HG03280 (cell line): ENCODE measurements around the gene ELOVL2.

Experiments used
- ATAC-seq: cut with Tn5 transposase; IDR thresholded peaks from one replicate; pipeline ENCODE4 v1.9.1; 2021; ENCODE audit warnings: mild to moderate bottlenecking, moderate library complexity; ENCODE audit not compliant: unreplicated experiment

ELOVL2 gene

GRCh38 chr6:11062083-11062482, 18.0 kb upstream of the ELOVL2 start:
- ATAC-seq, result no peak

GRCh38 chr6:11058406-11058805, 14.3 kb upstream of the ELOVL2 start:
- no peak for ATAC-seq

GRCh38 chr6:11056871-11057270, 12.8 kb upstream of the ELOVL2 start:
- ATAC-seq, result no peak

- ATAC-seq, result no peak
Measured at GRCh38 chr6:11055127-11055627, 11.1 kb upstream of the ELOVL2 start.

- ATAC-seq, result no peak
Measured at GRCh38 chr6:11054722-11055121, 10.6 kb upstream of the ELOVL2 start.

- ATAC-seq, result no peak
Measured at GRCh38 chr6:11053307-11053706, 9.2 kb upstream of the ELOVL2 start.

GRCh38 chr6:11050731-11051130, 6.6 kb upstream of the ELOVL2 start:
- ATAC-seq, result no peak

- ATAC-seq, result no peak
Measured at GRCh38 chr6:11044712-11045167, 635 bp upstream of the ELOVL2 start.

- peak; percentile 23 for ATAC-seq
Measured at GRCh38 chr6:11043378-11043960, 636 bp downstream of the ELOVL2 start.

GRCh38 chr6:11042750-11043377, 1.2 kb downstream of the ELOVL2 start:
- no peak for ATAC-seq

GRCh38 chr6:11042025-11042749, 1.9 kb downstream of the ELOVL2 start:
- ATAC-seq, result no peak

- no peak for ATAC-seq
Measured at GRCh38 chr6:11040134-11040533, 4.0 kb downstream of the ELOVL2 start.

GRCh38 chr6:11039040-11039439, 5.1 kb downstream of the ELOVL2 start:
- no peak for ATAC-seq

- ATAC-seq, result no peak
Measured at GRCh38 chr6:11036977-11037430, 7.1 kb downstream of the ELOVL2 start.

GRCh38 chr6:11036351-11036740, 7.8 kb downstream of the ELOVL2 start:
- no peak for ATAC-seq

GRCh38 chr6:11035616-11036350, 8.3 kb downstream of the ELOVL2 start:
- ATAC-seq, result no peak

GRCh38 chr6:11033825-11034224, 10.3 kb downstream of the ELOVL2 start:
- no peak for ATAC-seq

GRCh38 chr6:11030904-11031303, 13.2 kb downstream of the ELOVL2 start:
- no peak for ATAC-seq

GRCh38 chr6:11028959-11029358, 15.1 kb downstream of the ELOVL2 start:
- no peak for ATAC-seq

- ATAC-seq, result no peak
Measured at GRCh38 chr6:11027565-11028110, 16.5 kb downstream of the ELOVL2 start.
